ENCODE results near the gene SRC.

DNA sequence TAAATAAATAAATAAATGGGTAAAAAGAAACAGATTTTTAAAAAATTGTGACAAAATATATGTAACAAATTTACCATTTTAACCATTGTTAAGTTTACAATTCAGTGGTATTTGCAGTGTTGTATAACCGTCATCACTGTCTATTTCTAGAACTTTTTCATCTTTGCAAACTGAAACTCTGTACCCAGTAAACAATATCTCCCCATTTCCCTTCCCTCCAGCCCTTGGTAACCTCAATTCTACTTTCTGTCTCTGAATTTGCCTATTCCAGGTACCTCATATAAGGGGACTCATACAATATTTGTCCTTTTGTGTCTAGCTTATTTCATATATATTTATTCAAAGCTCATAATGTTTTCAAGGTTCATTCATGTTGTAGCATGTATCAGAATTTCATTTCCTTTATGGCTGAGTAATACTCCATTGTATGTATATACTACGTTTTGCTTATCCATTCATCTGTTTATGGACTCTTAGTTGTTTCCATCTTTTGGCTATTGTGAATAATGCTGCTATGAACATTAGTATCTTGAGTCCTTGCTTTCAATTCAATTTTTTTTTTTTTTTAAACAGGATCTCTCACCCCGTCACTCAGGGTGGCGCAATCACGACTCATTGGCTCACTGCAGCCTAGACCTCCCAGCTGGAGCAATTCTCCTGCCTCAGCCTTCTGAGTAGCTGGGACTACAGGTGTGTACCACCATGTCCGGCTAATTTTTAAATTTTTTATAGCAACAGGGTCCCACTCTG lies 47.6 kb upstream of the SRC start:
- TF ChIP-seq, protein P1, sequence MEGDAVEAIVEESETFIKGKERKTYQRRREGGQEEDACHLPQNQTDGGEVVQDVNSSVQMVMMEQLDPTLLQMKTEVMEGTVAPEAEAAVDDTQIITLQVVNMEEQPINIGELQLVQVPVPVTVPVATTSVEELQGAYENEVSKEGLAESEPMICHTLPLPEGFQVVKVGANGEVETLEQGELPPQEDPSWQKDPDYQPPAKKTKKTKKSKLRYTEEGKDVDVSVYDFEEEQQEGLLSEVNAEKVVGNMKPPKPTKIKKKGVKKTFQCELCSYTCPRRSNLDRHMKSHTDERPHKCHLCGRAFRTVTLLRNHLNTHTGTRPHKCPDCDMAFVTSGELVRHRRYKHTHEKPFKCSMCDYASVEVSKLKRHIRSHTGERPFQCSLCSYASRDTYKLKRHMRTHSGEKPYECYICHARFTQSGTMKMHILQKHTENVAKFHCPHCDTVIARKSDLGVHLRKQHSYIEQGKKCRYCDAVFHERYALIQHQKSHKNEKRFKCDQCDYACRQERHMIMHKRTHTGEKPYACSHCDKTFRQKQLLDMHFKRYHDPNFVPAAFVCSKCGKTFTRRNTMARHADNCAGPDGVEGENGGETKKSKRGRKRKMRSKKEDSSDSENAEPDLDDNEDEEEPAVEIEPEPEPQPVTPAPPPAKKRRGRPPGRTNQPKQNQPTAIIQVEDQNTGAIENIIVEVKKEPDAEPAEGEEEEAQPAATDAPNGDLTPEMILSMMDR (IDR thresholded peaks at IDR 0.05; ENCODE audit: insufficient read depth, low read length, poor library complexity, severe bottlenecking) = no peak
- no peak for TF ChIP-seq EZH2phosphoT487 (conservative IDR thresholded peaks at IDR 0.05; ENCODE audit: low read length)

Data from SU-DHL-6 (cell line).